ENCODE results near the gene APEH. TPM values are rescaled to one million over a fixed set of nuclear protein-coding genes. Genes with fewer than 3 reads are reported as not detected.

The APEH gene
- total RNA-seq, 4 donors from 2014 or later: 60.7 to 102 (median 89.4) TPM

GRCh38 chr3:49649576-49649975 is 24.6 kb upstream of the APEH start:
- Histone ChIP-seq H3K27me3 (no peaks in the 10 kb centered on the region), H3K27ac (no peak overlapping the region), H3K9me3 (no peaks in the 10 kb centered on the region), H3K4me1 (no peaks in the 10 kb centered on the region), H3K36me3 (no peaks in the 10 kb centered on the region), H3K4me3 (no peak overlapping the region)
- no peak for DNase-seq
- no CpG with 5 or more reads among the region's 1 CpG for WGBS, 2 donors
- intact Hi-C loops (cut with DNase I): no loop called here
- TF ChIP-seq POLR2A (IDR thresholded peaks at IDR 0.05): no peak
- no peak for TF ChIP-seq CTCF (IDR thresholded peaks at IDR 0.05)

GRCh38 chr3:49650177-49650576 is 24.0 kb upstream of the APEH start:
- Histone ChIP-seq H3K4me3 (no peak overlapping the region), H3K4me1 (peaks cover 0 to 6% (median 0%) of the 10 kb centered on the region in 3 donors), H3K27ac (no peak overlapping the region), H3K27me3 (no peaks in the 10 kb centered on the region), H3K9me3 (no peaks in the 10 kb centered on the region), H3K36me3 (no peaks in the 10 kb centered on the region)
- WGBS, 2 donors: 100% methylated on average over 1 of the region's 1 CpG; no CpG with 5 or more reads in 1 of the 2 donors
- DNase-seq: no peak
- no peak for TF ChIP-seq CTCF (IDR thresholded peaks at IDR 0.05)
- intact Hi-C loops (cut with DNase I): no loop called here

GRCh38 chr3:49650637-49651036 is 23.5 kb upstream of the APEH start:
- no peaks in the 10 kb centered on the region for H3K27me3 ChIP-seq
- no peak for DNase-seq
- H3K27ac ChIP-seq: no peak overlapping the region
- H3K4me3 ChIP-seq: no peak overlapping the region
- H3K36me3 ChIP-seq: no peaks in the 10 kb centered on the region
- intact Hi-C loops (cut with DNase I): no loop called here
- no peaks in the 10 kb centered on the region for H3K9me3 ChIP-seq
- TF ChIP-seq POLR2A (IDR thresholded peaks at IDR 0.05) (no peak), CTCF (IDR thresholded peaks at IDR 0.05) (no peak)
- WGBS, 2 donors: 68% methylated on average over 5 of the region's 8 CpGs; no CpG with 5 or more reads in 1 of the 2 donors
- peaks cover 0 to 6% (median 0%) of the 10 kb centered on the region in 3 donors for H3K4me1 ChIP-seq

GRCh38 chr3:49652218-49652902 is 21.8 kb upstream of the APEH start:
- WGBS, 2 donors: 89 to 94% methylated on average over 15 to 16 of the region's 36 CpGs
- Histone ChIP-seq H3K4me1 (peaks cover 0 to 6% (median 0%) of the 10 kb centered on the region in 3 donors), H3K27ac (no peak overlapping the region), H3K4me3 (no peak overlapping the region), H3K27me3 (peaks cover 0 to 13% (median 0%) of the 10 kb centered on the region in 4 donors), H3K36me3 (no peaks in the 10 kb centered on the region), H3K9me3 (no peaks in the 10 kb centered on the region)
- TF ChIP-seq CTCF (IDR thresholded peaks at IDR 0.05) (no peak), POLR2A (IDR thresholded peaks at IDR 0.05) (no peak)
- intact Hi-C loops (cut with DNase I): no loop called here
- DNase-seq: no peak

GRCh38 chr3:49652903-49653415 is 21.2 kb upstream of the APEH start:
- TF ChIP-seq CTCF (IDR thresholded peaks at IDR 0.05) (no peak), POLR2A (IDR thresholded peaks at IDR 0.05) (no peak)
- H3K36me3 ChIP-seq: no peaks in the 10 kb centered on the region
- H3K27ac ChIP-seq: no peak overlapping the region
- no peak overlapping the region for H3K4me3 ChIP-seq
- 86 to 92% methylated on average over 9 to 12 of the region's 21 CpGs for WGBS, 2 donors
- peaks cover 0 to 14% (median 0%) of the 10 kb centered on the region in 4 donors for H3K27me3 ChIP-seq
- no peak for DNase-seq
- intact Hi-C loops (cut with DNase I): no loop called here
- H3K9me3 ChIP-seq: no peaks in the 10 kb centered on the region
- H3K4me1 ChIP-seq: peaks cover 0 to 6% (median 0%) of the 10 kb centered on the region in 3 donors

Data from esophagus squamous epithelium (tissue), 5 donors.